HL-60/S4 treated with phorbol 12-myristate 13-acetate at 8.2 ng/mL for 4 days and 3 days (cell line): ENCODE measurements around the gene NME2.
"Not testable (repeated sequence)": the region's sequence is repeated elsewhere in the genome, so short reads cannot be mapped to it uniquely, and the experiment has no call there.

Experiments
- in situ Hi-C: fragments of 300-500 bp; cut with MboI; formaldehyde crosslinking; loops from 2 replicates; pipeline ENCODE4 v1.15.0; 2022; ENCODE audit warnings: low sequenced_read_pairs

NME2 gene

DNA sequence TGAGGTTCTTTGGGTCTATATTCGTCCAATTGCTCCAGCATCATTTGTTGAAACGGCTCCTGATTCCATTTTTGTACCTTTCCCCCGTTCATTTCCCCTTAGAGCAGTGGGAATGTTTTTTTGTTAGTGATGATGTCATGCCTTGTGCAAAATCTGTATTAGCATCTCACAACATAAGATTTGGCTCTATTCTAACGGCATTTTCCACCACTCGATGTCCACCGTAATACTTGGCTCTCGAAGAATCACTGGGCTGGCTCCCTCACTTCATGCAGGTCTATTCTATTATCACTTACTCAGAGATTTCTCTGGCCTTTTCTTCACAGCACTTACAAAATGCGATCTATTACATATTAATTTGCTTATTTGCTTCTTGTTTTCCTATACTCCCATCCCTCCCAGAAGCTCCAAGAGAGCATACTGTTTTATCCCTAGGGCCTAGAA lies 13.4 kb upstream of the NME2 start:
- in situ Hi-C loops, result loop anchor here (10.0 kb wide), 1 partner anchor 138 kb away; no protein-coding TSS in a partner anchor

DNA sequence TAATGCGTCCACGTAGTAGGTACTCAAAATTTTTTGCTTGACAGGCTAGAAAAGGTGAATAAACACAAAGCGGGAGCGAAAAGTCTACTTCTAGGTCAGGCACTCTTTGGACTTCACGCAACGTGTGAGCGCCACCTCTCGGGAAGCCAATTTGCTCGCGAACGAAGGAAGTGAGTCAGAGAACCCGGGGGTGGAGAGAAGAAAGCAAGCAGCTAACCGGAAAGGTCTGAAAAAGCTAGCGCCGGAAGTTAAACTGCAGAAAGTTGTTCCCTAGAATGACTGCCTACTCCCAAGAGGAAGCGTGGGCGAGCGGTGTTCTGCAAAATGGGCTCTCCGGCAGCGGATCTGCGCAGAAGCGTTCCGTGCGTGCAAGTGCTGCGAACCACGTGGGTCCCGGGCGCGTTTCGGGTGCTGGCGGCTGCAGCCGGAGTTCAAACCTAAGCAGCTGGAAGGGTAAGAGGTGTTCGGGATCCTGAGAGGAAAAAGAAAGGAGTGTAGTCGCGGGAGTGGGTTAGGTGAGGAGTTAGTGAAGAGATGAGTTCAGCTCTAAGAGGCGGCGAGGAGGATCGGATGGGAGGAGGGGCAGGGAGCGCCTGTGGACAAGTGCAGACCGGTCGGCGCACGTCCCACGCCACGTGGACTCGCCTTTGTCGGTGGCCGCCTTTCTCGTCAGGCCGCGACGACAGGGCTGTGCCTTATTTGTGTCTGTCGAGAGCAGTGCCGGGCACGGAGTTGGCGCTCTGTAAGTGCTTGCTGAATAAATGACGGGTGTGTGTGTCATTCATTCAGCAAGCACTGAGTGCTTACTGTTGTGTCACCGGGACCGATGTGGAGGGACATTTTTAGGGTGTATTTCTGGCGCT lies 12.8 kb upstream of the NME2 start, which contains the start of gene NME1:
NME1 (plus strand) TSS at position 350 of the 863 bp plus-strand sequence. CDS start 2,096 bp downstream, outside the sequence.
- in situ Hi-C loops, result loop anchor here (10.0 kb wide), 1 partner anchor 139 kb away; no protein-coding TSS in a partner anchor

- in situ Hi-C loops, result loop anchor here (10.0 kb wide), 1 partner anchor 139 kb away; no protein-coding TSS in a partner anchor
These were observed 12.0 kb upstream of the NME2 start for GRCh38 chr17:51154176-51154575.

DNA sequence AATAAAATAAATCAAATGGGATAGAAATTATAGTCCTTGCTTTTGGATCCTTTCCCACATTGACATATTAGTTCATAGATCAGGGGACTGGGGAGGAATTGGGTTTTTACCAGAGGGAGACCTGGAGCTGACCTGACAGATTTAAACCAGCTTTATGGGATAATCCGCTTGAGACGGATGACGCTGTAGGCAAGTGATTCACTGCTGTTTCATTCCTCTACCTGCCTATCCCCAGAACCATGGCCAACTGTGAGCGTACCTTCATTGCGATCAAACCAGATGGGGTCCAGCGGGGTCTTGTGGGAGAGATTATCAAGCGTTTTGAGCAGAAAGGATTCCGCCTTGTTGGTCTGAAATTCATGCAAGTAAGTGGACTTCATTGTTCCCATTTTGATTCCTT lies 10.8 kb upstream of the NME2 start:
- in situ Hi-C loops, result loop anchor here (10.0 kb wide), 1 partner anchor 141 kb away; no protein-coding TSS in a partner anchor

DNA sequence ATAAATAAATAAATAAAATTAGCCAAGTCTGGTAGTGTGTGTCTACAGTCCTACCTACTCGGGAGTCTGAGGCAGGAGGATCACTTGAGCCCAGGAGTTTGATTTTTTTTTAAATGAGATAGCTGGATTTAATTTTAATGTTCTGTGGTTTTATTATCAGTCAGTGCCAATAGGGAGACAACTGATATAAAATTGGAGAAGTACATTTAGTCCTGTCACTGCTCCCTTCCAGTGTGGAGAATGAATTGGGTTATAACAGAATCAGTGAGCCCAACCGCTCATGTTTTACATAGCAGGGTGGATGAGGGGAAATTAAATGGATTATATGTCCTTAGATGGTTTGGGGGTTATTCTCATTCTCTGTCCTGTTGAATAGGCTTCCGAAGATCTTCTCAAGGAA lies 6.6 kb upstream of the NME2 start:
- in situ Hi-C loops, result loop anchor here (10.0 kb wide), 1 partner anchor 145 kb away; no protein-coding TSS in a partner anchor

- in situ Hi-C loops, result no loop called here
These were observed 4.7 kb upstream of the NME2 start for GRCh38 chr17:51161541-51161940.

DNA sequence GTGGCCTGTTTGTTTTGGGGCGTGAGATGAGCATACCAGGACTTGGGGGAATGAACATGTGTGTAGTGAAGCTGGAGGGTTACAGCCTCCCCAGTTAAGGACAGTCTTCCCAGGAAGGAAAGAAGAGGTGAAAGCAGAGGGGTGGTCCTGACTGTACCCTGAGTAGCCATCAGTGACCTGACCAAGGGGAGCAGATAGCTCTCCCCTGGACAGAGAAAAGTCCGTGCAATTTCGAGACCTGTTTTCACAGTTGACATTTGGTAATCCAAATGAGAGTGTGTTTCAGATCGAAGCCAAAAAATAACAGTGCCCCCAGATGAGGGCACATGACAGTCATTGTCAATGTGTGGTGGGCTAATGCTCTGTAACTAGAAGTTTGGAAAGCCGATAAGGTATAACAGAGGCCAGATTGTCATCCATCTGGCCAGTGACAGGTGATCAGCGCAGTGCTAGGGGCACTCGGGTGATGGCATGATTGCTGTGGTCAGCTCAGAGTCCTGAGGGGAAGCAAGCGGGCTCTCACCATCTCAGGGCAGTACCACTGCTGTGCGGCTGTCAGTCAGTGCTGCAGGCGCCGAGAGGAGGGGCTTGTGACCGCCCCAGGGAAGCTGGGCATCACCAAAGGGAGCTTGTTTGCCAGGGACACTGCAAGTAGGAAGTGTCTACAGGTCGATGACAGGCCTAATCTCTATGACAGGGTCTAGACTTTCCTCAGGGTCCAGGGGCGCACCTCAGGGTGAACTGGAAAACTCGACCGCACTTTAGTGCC lies 1.1 kb upstream of the NME2 start:
- in situ Hi-C loops, result no loop called here

- in situ Hi-C loops, result no loop called here
These were observed 472 bp upstream of the NME2 start for GRCh38 chr17:51165680-51166197.

DNA sequence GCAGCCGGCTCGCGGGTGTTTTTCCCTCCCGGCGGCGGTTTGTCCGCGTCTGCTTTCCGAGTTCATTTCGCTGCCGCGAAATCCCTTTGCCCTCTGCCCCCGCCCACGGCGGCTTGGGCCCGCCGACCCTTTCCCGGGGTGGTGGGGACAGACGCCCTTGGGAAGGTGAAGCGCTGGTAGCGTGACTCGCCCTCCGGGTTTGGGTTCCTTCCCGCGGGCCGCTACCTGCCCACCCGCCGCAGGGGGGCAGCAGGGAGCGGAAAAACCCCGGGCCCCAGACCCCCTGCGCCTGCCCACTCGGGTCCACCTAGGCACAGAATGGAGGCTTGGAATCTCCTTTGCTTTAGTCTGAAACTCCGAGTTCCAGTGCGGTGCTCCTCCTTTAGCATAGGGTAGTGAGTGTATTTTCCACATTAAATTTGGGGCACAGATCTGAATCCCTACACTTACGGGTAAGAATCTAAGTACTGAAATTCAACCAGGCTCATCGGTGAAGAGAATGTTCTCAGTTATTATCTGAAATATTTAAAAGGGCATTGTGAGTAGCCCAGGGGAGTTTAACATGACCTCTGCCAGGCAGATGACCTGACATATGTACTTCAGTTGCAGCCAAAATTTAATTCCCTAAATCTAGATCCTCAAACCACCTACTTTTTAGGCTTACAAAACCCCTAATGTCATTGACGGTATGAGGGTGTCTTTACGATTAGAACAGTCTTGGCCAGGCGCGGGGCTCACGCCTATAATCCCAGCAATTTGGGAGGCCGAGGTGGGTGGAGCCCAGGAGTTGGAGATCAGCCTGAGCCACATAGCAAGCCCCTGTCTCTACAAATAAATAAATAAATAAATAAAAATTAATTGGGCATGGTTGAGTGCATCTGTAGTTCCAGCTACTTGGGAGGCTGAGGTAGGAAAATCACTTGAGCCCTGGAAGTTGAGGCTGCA lies 1.0 kb downstream of the NME2 start:
- in situ Hi-C loops, result no loop called here

DNA sequence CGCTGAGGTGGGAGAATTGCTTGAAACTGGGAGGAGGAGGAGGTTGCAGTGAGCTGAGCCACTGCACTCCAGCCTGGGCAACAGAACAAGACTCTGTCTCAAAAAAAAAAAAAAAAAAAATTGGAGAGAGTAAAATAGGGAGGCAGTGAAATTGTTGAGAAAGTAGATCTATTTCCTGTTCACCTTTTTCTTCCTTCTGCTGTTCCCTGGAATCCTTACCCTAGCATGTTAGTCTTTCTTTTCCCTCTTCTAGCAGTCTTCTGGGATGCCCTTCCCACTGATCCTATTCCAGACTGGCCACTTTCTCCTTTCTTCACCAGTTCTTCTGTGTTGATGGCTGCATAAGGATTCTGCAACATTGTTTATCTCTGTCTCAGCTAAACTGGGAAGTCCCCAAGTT lies 3.1 kb downstream of the NME2 start:
- in situ Hi-C loops, result no loop called here

DNA sequence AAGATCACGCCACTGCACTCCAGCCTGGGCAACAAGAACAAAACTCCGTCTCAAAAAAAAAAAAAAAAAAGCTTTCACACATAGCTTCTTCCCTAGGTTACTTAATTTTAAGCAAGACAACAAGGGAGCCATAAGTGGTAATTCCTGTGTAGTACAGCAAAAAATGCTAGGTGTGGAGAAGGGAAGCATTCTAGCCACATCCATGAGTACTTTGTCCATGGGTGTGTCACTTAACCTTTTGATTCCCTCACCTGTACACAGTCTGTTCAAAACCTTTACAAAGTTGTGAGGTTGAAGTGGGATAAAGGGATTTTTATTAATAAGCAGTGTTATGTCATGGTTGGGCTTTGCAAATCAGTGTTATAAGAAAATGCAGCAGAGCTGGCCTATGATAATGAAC lies 4.5 kb downstream of the NME2 start:
- in situ Hi-C loops, result no loop called here

DNA sequence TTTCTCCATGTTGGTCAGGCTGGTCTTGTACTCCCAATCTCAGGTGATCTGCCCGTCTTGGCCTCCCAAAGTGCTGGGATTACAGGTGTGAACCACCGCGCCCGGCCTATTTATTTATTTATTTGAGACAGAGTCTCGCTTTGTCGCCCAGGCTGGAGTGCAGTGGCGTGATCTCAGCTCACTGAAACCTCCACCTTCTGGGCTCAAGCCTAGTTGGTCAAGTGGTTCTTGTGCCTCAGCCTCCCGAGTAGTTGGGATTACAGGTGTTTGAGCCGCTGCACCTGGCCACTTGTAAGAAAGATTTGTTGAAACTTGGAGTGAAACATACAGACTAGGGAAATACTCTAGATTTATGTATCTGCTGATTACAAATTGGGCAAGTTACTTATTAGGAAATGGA lies 5.8 kb downstream of the NME2 start:
- in situ Hi-C loops, result not testable (repeated sequence)

- in situ Hi-C loops, result no loop called here
These were observed 14.3 kb downstream of the NME2 start for GRCh38 chr17:51180486-51180885.

DNA sequence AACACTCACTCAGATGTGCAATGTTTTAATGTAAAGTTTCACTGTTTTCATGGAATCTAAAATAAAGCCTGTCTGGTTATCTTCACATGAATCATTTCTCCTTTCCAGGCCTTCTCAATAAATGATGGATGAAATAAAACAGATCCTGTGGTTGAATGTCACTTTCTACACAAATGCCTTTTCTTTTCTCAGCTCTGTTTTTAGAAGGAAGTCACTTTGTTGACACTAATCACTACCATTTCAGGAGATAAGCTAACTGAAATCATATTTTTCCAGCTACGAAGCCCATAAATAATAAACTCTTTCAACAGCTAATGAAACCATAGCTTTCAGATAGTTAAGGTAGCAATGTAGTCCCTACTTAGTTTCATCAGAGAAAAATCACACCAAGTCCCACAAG lies 17.9 kb downstream of the NME2 start:
- in situ Hi-C loops, result no loop called here

DNA sequence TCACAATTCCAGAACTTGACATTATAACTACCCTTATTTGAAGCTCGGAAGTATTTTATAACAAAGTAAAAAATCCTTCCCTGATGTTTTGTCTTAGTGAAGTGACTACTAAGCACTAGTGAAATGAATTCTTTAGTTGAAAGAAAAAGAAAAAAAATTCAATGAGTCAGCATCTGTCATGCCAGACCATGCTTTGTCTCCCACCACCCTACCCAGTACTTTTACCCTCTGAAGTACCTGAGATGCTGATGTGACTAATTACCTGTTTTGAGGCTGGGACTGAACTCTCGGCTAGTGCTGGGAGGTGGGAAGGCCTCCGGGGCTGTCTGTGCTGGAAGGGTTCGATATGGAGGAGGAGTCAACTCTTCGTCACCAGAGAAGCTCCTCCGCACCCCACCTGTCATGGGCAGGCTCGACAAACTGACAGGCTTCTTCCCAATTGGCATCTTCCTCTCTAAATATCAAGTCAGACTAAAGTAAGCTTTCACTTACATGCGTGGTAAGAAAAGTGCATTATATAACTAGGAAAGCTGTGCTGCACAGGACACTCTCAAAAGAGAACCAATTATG lies 19.6 kb downstream of the NME2 start:
- in situ Hi-C loops, result no loop called here

DNA sequence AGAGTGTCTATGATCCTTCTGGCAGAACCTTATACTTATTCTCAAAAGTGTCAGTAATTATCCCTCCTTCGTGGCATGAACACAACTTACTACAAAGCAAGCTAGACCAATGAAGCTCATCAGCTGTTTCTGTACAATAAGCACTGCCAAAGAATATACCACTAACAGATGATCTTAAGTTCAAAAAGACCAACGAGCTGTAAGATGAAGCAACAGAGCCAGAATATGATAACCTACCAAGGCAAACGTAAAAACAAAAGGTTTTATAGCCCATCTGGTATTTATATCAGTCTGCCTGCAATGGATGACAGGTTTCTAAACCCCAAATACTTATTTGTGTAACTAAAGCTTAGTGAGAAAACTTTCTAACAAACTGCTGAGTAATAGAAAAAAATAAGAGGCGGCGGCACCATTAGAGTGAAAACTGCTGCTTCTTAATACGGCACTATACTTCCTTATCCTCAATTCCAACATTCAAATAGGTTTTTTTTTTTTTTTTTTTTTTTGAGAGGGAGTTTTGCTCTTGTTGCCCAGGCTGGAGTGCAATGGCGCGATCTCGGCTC lies 22.1 kb downstream of the NME2 start:
- in situ Hi-C loops, result no loop called here

DNA sequence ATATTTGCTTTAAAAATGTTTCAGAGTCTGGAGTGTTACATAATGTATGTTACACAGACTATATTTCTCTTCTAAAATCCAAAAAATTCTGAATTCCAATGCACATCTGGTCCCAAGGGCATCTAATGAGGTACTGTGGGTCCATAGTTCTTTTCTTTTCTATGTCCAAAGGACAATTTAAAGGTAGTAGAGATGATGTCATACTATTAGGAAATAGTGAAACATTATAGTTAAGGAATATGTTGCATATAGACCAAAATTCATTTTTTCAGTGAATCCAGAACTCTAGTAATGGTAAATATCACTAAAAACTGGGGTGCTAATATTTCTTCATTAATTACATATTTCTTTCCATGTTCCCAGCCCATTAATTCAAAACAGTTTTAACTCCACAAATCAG lies 23.0 kb downstream of the NME2 start:
- in situ Hi-C loops, result no loop called here

DNA sequence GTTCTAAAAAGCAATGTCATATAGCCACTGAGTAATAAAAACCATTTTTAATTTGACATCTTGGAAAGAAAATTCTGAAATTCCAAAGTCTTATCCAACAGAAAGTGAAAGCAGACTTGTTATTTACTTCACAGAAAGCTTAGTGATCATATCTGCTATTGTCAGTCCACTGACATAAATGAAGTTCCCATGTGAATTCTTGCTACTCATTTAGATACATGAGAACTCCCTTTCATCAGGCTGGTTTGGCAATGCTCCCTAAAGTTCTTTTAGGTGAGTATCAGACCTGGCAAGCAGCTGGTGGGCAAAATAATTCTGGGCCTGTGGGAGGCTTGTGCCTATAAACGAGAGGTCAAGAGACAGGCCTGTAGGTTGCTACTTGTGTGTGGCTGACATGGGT lies 23.4 kb downstream of the NME2 start:
- in situ Hi-C loops, result no loop called here

GRCh38 chr17:51191895-51192294 lies 25.7 kb downstream of the NME2 start:
- in situ Hi-C loops, result no loop called here

GRCh38 chr17:51197754-51198153 lies 31.5 kb downstream of the NME2 start:
- in situ Hi-C loops, result no loop called here
